Dermis microvascular lymphatic vessel endothelial cell (primary cell): Measurements from ENCODE around the gene RTL10. TPM values are rescaled to one million over a fixed set of nuclear protein-coding genes. Genes with fewer than 3 reads are reported as not detected.

ENCODE experiments used
- DNase-seq, 2 donors: peaks; one replicate each; pipeline versions ENCODE4 v3.0.0 to v3.0.0-alpha.2; 2010; ENCODE audit warnings: low read depth in 2 of 2
- total RNA-seq: library from RNA; depleted of rRNA; stranded (reverse); fragments of >200 nt; gene quantifications from 2 replicates; pipeline ENCODE4 v1.2.1, GENCODE V29; 2014

RTL10 gene
- total RNA-seq, 1 donor from 2014 or later = 16.0 TPM

DNA sequence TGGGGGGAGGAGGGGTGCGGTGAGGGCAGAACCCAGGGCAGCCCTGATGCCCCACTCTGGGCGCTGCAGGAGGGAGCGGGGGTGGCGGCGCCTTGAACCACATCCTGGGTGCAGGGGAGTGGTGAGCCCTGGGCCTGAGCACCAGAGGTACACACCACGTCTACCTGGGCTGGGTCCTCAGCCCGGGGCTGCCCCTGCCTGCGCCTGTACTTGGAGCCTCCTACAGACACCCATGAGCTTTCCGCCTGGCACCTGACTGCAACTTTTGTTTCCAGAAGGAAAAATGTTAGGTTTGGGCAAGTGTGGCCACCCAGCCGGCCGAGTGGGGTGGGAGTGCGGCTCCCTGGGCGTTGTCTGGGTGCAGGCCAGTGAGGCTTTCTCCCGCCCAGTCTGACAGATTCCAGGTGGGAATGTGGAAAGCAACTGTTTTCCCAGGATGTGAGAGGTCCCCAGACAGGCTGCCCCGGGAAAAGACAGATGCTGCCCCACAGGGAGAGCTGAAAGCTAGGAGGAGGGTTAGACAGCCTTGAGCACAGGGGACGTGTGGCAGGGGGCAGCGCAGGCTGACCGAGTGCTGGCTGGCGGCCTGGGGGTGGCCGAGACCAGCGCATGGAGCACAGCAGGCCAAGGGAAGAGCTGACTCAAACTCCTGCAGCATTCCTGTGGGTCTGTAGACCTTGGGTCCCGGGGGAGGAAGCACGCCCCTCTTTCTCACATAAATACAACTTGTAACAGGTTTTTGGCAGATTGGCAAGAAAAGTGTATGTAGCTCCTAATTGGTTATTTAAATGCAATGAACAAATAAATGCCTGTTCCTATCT, 44.1 kb downstream of the RTL10 start:
- no peak for DNase-seq

DNA sequence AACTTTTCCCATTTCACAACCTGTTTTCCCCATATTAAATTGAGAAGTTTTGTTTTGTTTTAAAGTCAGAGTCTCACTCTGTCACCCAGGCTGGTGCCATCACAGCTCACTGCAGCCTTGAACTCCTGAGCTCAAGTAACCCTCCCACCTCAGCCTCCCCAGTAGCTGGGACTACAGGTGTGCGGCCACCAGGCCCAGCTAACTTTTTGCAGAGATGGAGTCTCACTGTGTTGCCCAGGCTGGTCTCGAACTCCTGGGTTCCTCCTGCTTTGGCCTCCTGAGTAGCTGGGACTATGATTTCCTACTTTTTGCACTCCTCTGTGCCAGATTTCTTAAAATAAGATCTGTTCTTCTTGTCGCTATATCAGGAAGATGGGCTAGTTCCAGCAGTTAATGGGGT, 44.9 kb downstream of the RTL10 start:
- DNase-seq = no peak

DNA sequence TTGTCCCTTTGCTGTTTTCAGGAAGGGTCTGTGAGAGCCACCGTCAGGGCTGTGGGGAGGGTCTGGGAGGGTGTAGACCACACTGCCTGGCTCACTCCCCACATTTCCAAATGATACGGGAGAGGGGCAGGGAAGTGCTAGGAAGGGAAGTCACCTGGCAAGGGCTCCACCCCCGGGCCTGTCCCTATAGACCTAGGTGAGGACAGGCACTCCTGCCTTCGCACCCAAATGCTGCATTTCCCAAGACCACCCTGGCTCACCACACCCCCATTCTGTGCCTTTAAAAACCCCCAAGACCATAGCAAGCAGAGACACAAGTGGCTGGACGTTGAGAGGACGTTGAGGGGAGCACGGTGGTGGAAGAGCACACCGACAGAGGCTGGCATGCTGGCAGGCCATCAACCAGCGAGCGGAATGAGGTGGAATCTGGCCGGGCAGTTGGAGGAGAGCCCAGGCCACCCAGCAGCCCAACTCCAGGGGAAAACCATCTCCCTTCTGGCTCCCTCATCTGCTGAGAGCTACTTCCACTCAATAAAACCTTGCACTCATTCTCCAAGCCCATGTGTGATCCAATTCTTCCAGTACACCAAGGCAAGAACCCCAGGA, 45.7 kb downstream of the RTL10 start:
- no peak for DNase-seq

DNA sequence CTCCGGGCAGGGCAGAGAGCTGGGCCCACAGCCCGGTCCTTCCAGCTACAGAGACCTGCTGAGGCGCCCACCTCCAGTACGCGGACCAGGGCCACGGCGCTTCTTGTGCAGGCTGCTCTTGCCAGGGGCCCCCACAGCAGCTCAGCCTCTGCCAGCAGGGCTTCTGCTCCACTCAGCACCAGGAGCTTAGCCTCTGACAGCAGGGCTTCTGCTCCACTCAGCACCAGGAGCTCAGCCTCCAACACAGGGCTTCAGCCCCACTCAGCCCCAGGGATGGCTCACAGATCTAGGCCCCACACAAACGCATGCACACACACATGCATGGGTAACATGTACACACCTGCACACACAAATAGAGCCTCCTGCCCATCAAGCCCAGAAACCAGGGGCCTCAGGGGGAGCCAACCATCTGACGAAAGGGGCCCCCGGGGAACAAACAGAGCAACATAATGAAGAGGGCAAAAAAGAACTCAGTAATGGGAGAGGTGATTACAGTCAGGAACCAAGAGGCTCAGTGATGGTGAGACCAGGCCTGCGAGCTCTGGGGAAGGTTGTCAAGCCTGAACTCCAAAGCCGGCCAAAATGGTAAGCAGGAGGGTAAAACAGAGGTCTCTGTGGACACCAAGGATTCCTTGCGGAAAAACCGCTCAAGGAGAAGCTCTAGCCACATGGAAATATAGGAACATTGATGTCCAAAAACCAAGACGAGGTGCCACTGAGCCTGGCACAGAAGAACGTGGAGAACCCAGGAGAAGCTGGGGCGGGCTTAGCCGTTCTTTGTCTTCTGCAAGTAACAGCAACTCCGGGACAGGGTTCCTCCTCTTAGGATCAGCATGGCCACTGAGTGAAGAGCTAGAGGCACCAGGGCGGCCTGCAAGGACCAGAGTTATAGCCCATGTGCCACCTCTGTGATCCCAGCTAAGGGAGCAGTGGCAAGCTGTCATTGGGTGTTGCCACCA, 46.5 kb downstream of the RTL10 start:
- no peak for DNase-seq

DNA sequence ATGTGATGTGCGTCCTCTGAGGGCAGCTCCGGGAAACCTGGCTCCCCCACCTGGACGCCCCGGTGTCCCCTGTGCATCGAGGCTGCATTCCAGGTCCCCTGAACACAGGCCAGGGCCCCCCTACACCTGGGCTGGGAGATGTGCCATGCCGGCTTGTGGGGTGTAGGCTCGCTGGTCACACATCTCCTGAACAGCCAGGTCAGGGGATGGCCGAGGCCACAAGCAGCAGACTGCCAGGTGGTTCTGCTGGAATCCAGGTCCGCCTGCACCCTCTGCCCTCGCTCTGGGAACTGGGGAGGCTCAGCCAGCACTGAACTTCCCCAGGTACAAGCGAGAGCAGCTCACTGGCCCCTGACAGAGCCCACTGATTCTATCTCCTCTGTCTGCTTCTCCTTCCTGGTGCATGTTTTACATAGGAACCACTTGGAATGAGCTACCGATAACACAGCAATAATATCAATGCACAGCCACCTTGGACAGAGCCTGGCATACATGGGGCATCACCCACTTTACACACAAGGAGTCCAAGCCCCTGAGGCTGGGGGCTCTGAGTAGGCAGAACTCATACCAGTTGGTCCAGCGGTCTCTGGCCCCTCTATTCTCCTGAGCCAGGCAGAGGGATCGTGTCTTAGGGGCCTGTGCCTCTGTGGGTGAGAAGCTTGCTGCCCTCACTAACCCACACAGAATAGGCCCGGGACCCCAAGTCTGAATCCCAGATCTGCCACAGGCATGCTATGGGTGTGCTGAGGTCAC, 47.3 kb downstream of the RTL10 start:
- no peak for DNase-seq

DNA sequence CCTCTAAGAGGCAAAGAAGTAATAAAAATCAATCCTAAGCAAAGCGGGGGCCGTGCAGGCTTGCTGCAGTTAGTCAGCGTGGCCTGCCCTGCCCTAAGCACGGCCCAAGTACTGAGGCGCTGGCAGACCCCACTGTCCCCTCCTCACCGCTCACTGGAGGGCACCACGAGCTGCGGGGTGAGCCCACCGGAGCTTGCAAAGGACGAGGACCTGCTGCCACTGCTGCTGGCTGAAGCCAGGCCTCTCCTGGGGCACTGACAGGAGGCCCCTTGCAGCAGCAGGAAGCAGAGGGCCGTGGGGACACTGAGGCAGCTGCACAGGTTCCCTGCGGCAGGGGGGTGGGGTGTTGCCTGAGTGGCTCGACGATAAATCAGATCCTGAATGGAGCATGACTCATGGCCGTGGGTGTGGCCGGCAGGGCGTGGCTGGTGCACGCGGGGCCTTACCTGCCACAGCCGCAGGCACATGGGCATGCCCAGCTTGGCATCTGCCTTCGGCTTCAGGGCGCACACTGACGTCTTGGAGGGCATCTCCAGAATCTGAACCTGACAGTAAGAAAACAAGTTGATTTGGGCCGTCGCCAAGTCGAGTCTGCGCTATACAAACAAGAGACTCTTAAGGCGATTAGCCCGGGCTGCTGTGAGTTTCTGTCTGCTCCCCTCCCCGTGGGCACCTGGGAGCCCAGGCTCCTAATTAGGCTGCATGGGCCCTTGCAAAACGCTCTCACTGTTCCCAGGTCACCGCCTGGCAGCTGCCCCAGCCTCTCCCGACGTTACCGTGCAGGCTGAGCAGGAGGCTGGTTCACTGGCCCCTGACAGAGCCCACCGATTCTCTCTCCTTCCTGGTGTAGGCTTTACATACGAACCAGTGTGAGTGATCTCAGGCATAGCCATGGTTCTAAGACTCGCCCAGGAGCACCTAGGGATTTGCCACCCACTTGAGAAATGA, 48.2 kb downstream of the RTL10 start:
- DNase-seq = peak in 1 of 2 donors; percentile 55

DNA sequence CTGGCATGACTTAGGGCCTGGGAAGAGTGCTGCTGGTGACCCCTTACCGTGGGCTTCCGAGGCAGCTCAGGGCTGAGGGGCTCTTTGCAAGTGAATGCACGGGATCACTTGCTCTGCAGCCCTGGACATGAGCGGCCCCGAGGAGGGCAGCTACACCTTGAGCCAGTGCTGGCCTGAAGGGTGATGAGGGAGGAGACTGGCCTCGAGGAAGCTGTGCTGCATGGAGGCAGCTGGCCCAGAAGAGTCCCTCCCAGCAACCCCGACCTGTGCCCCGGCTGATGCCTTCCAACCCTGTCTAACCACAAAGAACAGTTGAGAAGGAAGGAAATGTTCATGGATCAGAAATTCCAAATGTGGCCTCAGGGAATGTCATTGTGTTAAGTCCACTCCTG, 48.9 kb downstream of the RTL10 start:
- peak in 1 of 2 donors; percentile 34 for DNase-seq

Other genes starting within 250 kb of the RTL10 start
- 23.4 and 42.1 TPM in 2 replicates for gene SEPTIN5, start 140.4 kb downstream of the RTL10 start, total RNA-seq
- gene GP1BB, start 131.3 kb downstream of the RTL10 start, total RNA-seq = 2.7 and 5.3 TPM in 2 replicates
- 30.4 and 62.8 TPM in 2 replicates for gene TBX1, start 94.1 kb downstream of the RTL10 start, total RNA-seq
- gene GNB1L, start within 50 bp of the RTL10 start, total RNA-seq = 5.4 and 5.5 TPM in 2 replicates
- gene COMT, start 86.9 kb upstream of the RTL10 start, total RNA-seq = 253 and 414 TPM in 2 replicates
- 66.5 and 75.4 TPM in 2 replicates for gene TXNRD2, start 86.9 kb upstream of the RTL10 start, total RNA-seq
- gene ARVCF, start 161.9 kb upstream of the RTL10 start, total RNA-seq = 60.0 and 81.3 TPM in 2 replicates
- 40.1 and 75.0 TPM in 2 replicates for gene TANGO2, start 166.2 kb upstream of the RTL10 start, total RNA-seq
- 20.9 and 24.5 TPM in 2 replicates for gene DGCR8, start 225.4 kb upstream of the RTL10 start, total RNA-seq